HepG2 (cell line): ENCODE data around the gene TRMT112. TPM values are rescaled to one million over a fixed set of nuclear protein-coding genes. Genes with fewer than 3 reads are reported as not detected.

Source experiments
- JARID2 ChIP-seq: sonication (generic); formaldehyde crosslinking; IDR thresholded peaks from 2 replicates; pipeline ENCODE4 v1.8.1; 2023; ENCODE audit warnings: missing genetic modification reagents, inconsistent platforms; ENCODE audit not compliant: insufficient replicate concordance
- NFIB ChIP-seq: sonication (generic); formaldehyde crosslinking; IDR thresholded peaks from 2 replicates; pipeline ENCODE4 v1.9.0; 2021; ENCODE audit warnings: missing genetic modification reagents, mild to moderate bottlenecking, borderline replicate concordance
- ZMYM4 ChIP-seq: sonication (generic); formaldehyde crosslinking; IDR thresholded peaks from 2 replicates; pipeline ENCODE4 v1.8.1; 2023; ENCODE audit warnings: mild to moderate bottlenecking, missing genetic modification reagents
- polyA plus RNA-seq, 8 experiments: library from polyadenylated mRNA; depleted of rRNA in 3 of 8; stranded (reverse) in 7 of 8; unstranded in 1 of 8; fragments of >200 nt; fragmentation: Illumina TruSeq in 4 of 8; extraction: Trizol in 4 of 8; gene quantifications; 2 replicates each; pipeline versions ENCODE4 v1.2.1 to v1.2.3, GENCODE V29; 2011 to 2016; ENCODE audit warnings: low read depth in 4 of 8, missing spikeins in 1 of 8, mixed read lengths in 1 of 8; ENCODE audit not compliant: insufficient read depth in 1 of 8
- total RNA-seq, 5 experiments: library from RNA; depleted of rRNA; stranded (reverse); fragments of >200 nt; fragmentation: Illumina TruSeq; extraction: Trizol; gene quantifications; 2 replicates each; pipeline ENCODE4 v1.2.3, GENCODE V29; 2016; ENCODE audit warnings: low read depth in 1 of 5
- TF ChIP-seq, protein P1 (sequence below): sonication (generic); formaldehyde crosslinking; IDR thresholded peaks from 2 replicates; pipeline ENCODE4 v1.8.1; 2023; ENCODE audit warnings: mild to moderate bottlenecking, moderate library complexity, missing genetic modification reagents
- TF ChIP-seq, protein P2 (sequence below): sonication (generic); formaldehyde crosslinking; IDR thresholded peaks from 2 replicates; pipeline ENCODE4 v1.4.0; 2020; ENCODE audit warnings: mild to moderate bottlenecking, low read depth, missing genetic modification reagents
- TF ChIP-seq, protein P3 (sequence below): sonication (generic); formaldehyde crosslinking; IDR thresholded peaks from 2 replicates; pipeline ENCODE4 v1.4.0; 2020; ENCODE audit warnings: missing genetic modification reagents, borderline replicate concordance
- TF ChIP-seq, protein P4 (sequence below): sonication (generic); formaldehyde crosslinking; IDR thresholded peaks from 2 replicates; pipeline ENCODE4 v1.5.0; 2020; ENCODE audit warnings: missing genetic modification reagents, mild to moderate bottlenecking, borderline replicate concordance
- TF ChIP-seq, protein P5 (sequence below): sonication (generic); formaldehyde crosslinking; IDR thresholded peaks from 2 replicates; pipeline ENCODE4 v1.4.0; 2020; ENCODE audit warnings: mild to moderate bottlenecking, missing genetic modification reagents
- TF ChIP-seq, protein P6 (sequence below): sonication (generic); formaldehyde crosslinking; IDR thresholded peaks from 2 replicates; pipeline ENCODE4 v1.9.0; 2021; ENCODE audit warnings: missing genetic modification reagents, mild to moderate bottlenecking, borderline replicate concordance
- TF ChIP-seq, protein P7 (sequence below): sonication (generic); formaldehyde crosslinking; IDR thresholded peaks from 2 replicates; pipeline ENCODE4; 2020; ENCODE audit warnings: missing genetic modification reagents, mild to moderate bottlenecking, borderline replicate concordance

Gene TRMT112
- total and polyA plus RNA-seq, 2 of the 13 experiments (the other 11 are each of a cell fraction or from before 2014, with no cell fraction given): 186 to 409 TPM

DNA sequence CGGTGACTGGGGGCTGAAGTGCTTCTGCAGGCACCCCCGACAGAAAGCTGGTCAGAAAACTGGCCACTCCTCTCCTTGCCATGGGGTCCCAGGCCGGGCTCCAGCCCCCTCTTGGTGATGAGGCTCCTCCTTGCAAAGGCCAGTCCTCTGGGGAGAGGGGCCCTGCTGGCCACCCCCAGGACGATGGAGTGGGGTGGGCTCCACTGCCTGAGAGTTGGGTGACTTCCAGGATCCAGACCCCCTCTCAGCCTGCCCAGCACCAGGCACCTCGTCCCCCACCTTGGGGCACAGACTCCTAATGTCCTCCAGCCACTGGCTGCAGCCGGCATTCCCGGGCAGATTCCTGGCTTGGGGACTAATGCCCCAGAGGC is 41.2 kb upstream of the TRMT112 start (continued):
- TF ChIP-seq, protein P1, sequence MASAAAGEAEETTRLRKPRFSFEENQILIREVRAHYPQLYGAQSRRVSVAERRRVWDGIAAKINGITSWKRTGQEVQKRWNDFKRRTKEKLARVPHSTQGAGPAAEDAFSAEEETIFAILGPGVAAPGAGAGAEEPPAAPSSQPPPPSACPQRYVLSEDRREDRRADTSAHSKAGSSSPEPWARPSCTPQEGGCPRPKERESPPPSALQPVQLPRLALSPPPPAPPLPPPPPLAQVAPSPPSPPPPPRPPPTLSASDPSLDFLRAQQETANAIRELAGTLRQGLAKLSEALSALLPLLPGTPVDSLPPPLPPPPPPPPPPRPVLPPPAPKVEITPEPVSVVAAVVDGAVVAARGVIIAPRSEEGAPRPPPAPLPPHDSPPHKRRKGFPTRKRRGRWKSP (CRISPR knock-in tag): peak; percentile 59; the same call in 1 of the 2 replicates
- peak; percentile 17 for TF ChIP-seq JARID2 (CRISPR knock-in tag)
- no peak for TF ChIP-seq NFIB (CRISPR knock-in tag)
- TF ChIP-seq, protein P2, sequence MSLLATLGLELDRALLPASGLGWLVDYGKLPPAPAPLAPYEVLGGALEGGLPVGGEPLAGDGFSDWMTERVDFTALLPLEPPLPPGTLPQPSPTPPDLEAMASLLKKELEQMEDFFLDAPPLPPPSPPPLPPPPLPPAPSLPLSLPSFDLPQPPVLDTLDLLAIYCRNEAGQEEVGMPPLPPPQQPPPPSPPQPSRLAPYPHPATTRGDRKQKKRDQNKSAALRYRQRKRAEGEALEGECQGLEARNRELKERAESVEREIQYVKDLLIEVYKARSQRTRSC: no peak
- TF ChIP-seq, protein P3, sequence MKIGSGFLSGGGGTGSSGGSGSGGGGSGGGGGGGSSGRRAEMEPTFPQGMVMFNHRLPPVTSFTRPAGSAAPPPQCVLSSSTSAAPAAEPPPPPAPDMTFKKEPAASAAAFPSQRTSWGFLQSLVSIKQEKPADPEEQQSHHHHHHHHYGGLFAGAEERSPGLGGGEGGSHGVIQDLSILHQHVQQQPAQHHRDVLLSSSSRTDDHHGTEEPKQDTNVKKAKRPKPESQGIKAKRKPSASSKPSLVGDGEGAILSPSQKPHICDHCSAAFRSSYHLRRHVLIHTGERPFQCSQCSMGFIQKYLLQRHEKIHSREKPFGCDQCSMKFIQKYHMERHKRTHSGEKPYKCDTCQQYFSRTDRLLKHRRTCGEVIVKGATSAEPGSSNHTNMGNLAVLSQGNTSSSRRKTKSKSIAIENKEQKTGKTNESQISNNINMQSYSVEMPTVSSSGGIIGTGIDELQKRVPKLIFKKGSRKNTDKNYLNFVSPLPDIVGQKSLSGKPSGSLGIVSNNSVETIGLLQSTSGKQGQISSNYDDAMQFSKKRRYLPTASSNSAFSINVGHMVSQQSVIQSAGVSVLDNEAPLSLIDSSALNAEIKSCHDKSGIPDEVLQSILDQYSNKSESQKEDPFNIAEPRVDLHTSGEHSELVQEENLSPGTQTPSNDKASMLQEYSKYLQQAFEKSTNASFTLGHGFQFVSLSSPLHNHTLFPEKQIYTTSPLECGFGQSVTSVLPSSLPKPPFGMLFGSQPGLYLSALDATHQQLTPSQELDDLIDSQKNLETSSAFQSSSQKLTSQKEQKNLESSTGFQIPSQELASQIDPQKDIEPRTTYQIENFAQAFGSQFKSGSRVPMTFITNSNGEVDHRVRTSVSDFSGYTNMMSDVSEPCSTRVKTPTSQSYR (CRISPR knock-in tag): no peak
- TF ChIP-seq, protein P4, sequence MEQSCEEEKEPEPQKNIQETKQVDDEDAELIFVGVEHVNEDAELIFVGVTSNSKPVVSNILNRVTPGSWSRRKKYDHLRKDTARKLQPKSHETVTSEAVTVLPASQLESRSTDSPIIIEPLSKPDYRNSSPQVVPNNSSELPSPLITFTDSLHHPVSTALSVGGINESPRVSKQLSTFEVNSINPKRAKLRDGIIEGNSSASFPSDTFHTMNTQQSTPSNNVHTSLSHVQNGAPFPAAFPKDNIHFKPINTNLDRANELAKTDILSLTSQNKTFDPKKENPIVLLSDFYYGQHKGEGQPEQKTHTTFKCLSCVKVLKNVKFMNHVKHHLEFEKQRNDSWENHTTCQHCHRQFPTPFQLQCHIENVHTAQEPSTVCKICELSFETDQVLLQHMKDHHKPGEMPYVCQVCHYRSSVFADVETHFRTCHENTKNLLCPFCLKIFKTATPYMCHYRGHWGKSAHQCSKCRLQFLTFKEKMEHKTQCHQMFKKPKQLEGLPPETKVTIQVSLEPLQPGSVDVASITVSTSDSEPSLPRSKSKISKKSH (CRISPR knock-in tag): 0 out of 2 replicates have a peak, but pooled peaks have one; percentile 59
- TF ChIP-seq, protein P5, sequence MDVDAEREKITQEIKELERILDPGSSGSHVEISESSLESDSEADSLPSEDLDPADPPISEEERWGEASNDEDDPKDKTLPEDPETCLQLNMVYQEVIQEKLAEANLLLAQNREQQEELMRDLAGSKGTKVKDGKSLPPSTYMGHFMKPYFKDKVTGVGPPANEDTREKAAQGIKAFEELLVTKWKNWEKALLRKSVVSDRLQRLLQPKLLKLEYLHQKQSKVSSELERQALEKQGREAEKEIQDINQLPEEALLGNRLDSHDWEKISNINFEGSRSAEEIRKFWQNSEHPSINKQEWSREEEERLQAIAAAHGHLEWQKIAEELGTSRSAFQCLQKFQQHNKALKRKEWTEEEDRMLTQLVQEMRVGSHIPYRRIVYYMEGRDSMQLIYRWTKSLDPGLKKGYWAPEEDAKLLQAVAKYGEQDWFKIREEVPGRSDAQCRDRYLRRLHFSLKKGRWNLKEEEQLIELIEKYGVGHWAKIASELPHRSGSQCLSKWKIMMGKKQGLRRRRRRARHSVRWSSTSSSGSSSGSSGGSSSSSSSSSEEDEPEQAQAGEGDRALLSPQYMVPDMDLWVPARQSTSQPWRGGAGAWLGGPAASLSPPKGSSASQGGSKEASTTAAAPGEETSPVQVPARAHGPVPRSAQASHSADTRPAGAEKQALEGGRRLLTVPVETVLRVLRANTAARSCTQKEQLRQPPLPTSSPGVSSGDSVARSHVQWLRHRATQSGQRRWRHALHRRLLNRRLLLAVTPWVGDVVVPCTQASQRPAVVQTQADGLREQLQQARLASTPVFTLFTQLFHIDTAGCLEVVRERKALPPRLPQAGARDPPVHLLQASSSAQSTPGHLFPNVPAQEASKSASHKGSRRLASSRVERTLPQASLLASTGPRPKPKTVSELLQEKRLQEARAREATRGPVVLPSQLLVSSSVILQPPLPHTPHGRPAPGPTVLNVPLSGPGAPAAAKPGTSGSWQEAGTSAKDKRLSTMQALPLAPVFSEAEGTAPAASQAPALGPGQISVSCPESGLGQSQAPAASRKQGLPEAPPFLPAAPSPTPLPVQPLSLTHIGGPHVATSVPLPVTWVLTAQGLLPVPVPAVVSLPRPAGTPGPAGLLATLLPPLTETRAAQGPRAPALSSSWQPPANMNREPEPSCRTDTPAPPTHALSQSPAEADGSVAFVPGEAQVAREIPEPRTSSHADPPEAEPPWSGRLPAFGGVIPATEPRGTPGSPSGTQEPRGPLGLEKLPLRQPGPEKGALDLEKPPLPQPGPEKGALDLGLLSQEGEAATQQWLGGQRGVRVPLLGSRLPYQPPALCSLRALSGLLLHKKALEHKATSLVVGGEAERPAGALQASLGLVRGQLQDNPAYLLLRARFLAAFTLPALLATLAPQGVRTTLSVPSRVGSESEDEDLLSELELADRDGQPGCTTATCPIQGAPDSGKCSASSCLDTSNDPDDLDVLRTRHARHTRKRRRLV (CRISPR knock-in tag): no peak
- TF ChIP-seq, protein P6, sequence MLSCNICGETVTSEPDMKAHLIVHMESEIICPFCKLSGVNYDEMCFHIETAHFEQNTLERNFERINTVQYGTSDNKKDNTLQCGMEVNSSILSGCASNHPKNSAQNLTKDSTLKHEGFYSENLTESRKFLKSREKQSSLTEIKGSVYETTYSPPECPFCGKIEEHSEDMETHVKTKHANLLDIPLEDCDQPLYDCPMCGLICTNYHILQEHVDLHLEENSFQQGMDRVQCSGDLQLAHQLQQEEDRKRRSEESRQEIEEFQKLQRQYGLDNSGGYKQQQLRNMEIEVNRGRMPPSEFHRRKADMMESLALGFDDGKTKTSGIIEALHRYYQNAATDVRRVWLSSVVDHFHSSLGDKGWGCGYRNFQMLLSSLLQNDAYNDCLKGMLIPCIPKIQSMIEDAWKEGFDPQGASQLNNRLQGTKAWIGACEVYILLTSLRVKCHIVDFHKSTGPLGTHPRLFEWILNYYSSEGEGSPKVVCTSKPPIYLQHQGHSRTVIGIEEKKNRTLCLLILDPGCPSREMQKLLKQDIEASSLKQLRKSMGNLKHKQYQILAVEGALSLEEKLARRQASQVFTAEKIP: no peak
- TF ChIP-seq, protein P7, sequence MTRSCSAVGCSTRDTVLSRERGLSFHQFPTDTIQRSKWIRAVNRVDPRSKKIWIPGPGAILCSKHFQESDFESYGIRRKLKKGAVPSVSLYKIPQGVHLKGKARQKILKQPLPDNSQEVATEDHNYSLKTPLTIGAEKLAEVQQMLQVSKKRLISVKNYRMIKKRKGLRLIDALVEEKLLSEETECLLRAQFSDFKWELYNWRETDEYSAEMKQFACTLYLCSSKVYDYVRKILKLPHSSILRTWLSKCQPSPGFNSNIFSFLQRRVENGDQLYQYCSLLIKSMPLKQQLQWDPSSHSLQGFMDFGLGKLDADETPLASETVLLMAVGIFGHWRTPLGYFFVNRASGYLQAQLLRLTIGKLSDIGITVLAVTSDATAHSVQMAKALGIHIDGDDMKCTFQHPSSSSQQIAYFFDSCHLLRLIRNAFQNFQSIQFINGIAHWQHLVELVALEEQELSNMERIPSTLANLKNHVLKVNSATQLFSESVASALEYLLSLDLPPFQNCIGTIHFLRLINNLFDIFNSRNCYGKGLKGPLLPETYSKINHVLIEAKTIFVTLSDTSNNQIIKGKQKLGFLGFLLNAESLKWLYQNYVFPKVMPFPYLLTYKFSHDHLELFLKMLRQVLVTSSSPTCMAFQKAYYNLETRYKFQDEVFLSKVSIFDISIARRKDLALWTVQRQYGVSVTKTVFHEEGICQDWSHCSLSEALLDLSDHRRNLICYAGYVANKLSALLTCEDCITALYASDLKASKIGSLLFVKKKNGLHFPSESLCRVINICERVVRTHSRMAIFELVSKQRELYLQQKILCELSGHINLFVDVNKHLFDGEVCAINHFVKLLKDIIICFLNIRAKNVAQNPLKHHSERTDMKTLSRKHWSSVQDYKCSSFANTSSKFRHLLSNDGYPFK: 0 out of 2 replicates have a peak, but pooled peaks have one; percentile 21
- TF ChIP-seq ZMYM4 (CRISPR knock-in tag): no peak
